Muscle of leg (tissue), 11 donors: Measurements from ENCODE around the gene MED17. TPM values are rescaled to one million over a fixed set of nuclear protein-coding genes. Genes with fewer than 3 reads are reported as not detected.

Source experiments
- DNase-seq: peaks from one replicate; pipeline ENCODE4 v3.0.0; 2013
- H3K27ac ChIP-seq: one replicate; pipeline ENCODE4 v1.5.1; 2013; ENCODE audit warnings: mild to moderate bottlenecking, low read length, control low read depth
- H3K27me3 ChIP-seq: one replicate; pipeline ENCODE4 v1.6.1; 2013; ENCODE audit warnings: low read length; ENCODE audit not compliant: control insufficient read depth, insufficient read depth
- H3K36me3 ChIP-seq: one replicate; pipeline ENCODE4 v1.6.1; 2013; ENCODE audit warnings: low read length; ENCODE audit not compliant: control insufficient read depth, insufficient read depth
- H3K4me1 ChIP-seq: one replicate; pipeline ENCODE4 v1.6.1; 2013; ENCODE audit warnings: low read length; ENCODE audit not compliant: control insufficient read depth, insufficient read depth
- H3K4me3 ChIP-seq: one replicate; pipeline ENCODE4 v1.5.1; 2013; ENCODE audit warnings: low read length, control low read depth
- H3K9me3 ChIP-seq: replicated peaks from 2 replicates; pipeline ENCODE4 v1.6.1; 2013; ENCODE audit warnings: low read depth, low read length; ENCODE audit not compliant: control insufficient read depth
- WGBS: methylation state at CpG from one replicate; pipeline ENCODE4 v1.1.5; 2013; ENCODE audit warnings: missing lambda C conversion rate; ENCODE audit not compliant: insufficient coverage; 5-methylcytosine and 5-hydroxymethylcytosine counted together
- polyA plus RNA-seq, 8 donors: library from polyadenylated mRNA; unstranded; fragments of 120-200 nt; gene quantifications; one replicate each; pipeline versions ENCODE4 v1.2.1 to v1.2.3, GENCODE V29; 2013; ENCODE audit warnings: inconsistent platforms in 1 of 8, low replicate concordance in 1 of 8; ENCODE audit not compliant: insufficient read length in 8 of 8, insufficient read depth in 1 of 8
- total RNA-seq: library from RNA; stranded (reverse); fragments of 120-200 nt; gene quantifications from one replicate; pipeline ENCODE4 v1.2.4, GENCODE V29; 2013

Gene MED17
- total and polyA plus RNA-seq, 9 donors = 18.0 to 31.9 (median 22.2) TPM

DNA sequence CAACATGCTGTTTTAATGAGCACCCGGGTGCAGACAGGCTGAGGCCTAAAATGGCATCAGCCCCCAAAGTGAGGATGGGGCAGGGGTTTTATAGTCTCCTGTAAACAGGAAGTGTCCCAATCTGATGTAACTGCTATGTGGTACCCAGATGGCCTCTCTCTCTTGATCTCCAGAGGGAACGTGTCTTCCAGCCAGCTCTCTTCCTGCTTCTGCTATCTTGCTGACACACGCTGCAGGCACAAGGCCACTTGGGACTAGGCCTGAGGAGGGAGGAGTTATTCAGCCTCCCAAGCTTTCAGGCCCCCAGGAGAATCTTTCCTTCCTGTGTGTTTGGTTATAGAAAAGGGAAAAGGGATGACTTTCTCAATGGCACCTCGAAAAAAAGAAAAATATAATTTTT, 77.7 kb downstream of the MED17 start:
- 50% methylated on average over 2 of the region's 4 CpGs for WGBS
- H3K36me3 ChIP-seq = no peaks in the 10 kb centered on the region
- no peak overlapping the region for H3K4me3 ChIP-seq
- no peaks in the 10 kb centered on the region for H3K27me3 ChIP-seq
- H3K27ac ChIP-seq = no peak overlapping the region
- DNase-seq = no peak
- H3K9me3 ChIP-seq = no peaks in the 10 kb centered on the region
- no peaks in the 10 kb centered on the region for H3K4me1 ChIP-seq

Other genes starting within 250 kb of the MED17 start
- gene SMCO4, start 240.9 kb upstream of the MED17 start, total RNA-seq = 8.6 TPM
- gene SMCO4, start 240.9 kb upstream of the MED17 start, polyA plus RNA-seq = 10 to 100 TPM in 6 of 8 donors, 1 to 10 TPM in 2; 6.5 to 15.6 (median 13.0) TPM
- gene CEP295, start 122.6 kb upstream of the MED17 start, total RNA-seq = 14.2 TPM
- 10 to 100 TPM in 3 of 8 donors, 1 to 10 TPM in 5; 8.3 to 12.1 (median 9.7) TPM for gene CEP295, start 122.6 kb upstream of the MED17 start, polyA plus RNA-seq
- gene TAF1D, start 42.8 kb upstream of the MED17 start, total RNA-seq = 104 TPM
- gene TAF1D, start 42.8 kb upstream of the MED17 start, polyA plus RNA-seq = 100 to 1,000 TPM in 3 of 8 donors, 10 to 100 TPM in 5; 81.9 to 122 (median 94.0) TPM
- 41.1 TPM for gene C11orf54, start 42.6 kb upstream of the MED17 start, total RNA-seq
- 10 to 100 TPM; 27.6 to 39.2 (median 34.6) TPM for gene C11orf54, start 42.6 kb upstream of the MED17 start, polyA plus RNA-seq
- gene VSTM5, start 66.3 kb downstream of the MED17 start, total RNA-seq = 0.31 TPM
- 1 to 10 TPM in 1 of 8 donors, under 1 TPM in 7; 0.16 to 1.1 (median 0.24) TPM for gene VSTM5, start 66.3 kb downstream of the MED17 start, polyA plus RNA-seq
- not detected for gene HEPHL1, start 237.1 kb downstream of the MED17 start, total RNA-seq
- under 1 TPM in 5 of 8 donors, not detected in 3; 0.02 to 0.04 (median 0.03) TPM for gene HEPHL1, start 237.1 kb downstream of the MED17 start, polyA plus RNA-seq